Hepatocyte (in vitro differentiated cells): ENCODE measurements around the gene SUN2.

Experiments used
- EZH2 ChIP-seq: fragments of 200-600 bp; sonication (generic); IDR thresholded peaks from 2 replicates; pipeline ENCODE4 v1.6.1; 2016; ENCODE audit warnings: antibody characterized with exemption, mild to moderate bottlenecking, borderline replicate concordance
- EZH2phosphoT487 ChIP-seq: fragments of 200-600 bp; sonication (generic); IDR thresholded peaks from one replicate; pipeline ENCODE4 v1.6.1; 2018; ENCODE audit warnings: antibody characterized with exemption, mild to moderate bottlenecking, low read depth, moderate library complexity; ENCODE audit not compliant: unreplicated experiment, severe bottlenecking
- TF ChIP-seq, protein P1 (sequence below): fragments of 200-600 bp; sonication (generic); IDR thresholded peaks from 2 replicates; pipeline ENCODE4 v1.5.1; 2016; ENCODE audit warnings: antibody characterized with exemption, mild to moderate bottlenecking; ENCODE audit not compliant: poor library complexity

DNA sequence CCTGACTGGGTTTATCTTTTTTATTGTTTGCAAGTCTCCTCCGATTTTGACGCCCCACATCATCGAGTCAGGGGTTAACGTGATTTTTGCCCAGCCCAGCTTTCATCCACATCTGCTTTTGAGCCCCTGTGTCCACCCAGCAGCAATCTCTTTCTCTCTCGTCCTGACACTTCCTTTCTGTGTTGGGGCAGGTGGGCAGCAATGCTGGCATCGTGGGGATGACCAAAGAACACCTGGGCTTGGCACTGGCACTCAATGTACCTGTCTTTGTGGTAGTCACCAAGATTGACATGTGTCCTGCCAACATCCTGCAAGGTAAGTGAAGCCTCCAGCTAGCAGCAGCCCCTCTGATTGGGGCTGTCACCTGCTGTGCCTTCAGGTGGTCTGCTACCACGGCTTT lies 34.2 kb downstream of the SUN2 start:
- TF ChIP-seq, protein P1, sequence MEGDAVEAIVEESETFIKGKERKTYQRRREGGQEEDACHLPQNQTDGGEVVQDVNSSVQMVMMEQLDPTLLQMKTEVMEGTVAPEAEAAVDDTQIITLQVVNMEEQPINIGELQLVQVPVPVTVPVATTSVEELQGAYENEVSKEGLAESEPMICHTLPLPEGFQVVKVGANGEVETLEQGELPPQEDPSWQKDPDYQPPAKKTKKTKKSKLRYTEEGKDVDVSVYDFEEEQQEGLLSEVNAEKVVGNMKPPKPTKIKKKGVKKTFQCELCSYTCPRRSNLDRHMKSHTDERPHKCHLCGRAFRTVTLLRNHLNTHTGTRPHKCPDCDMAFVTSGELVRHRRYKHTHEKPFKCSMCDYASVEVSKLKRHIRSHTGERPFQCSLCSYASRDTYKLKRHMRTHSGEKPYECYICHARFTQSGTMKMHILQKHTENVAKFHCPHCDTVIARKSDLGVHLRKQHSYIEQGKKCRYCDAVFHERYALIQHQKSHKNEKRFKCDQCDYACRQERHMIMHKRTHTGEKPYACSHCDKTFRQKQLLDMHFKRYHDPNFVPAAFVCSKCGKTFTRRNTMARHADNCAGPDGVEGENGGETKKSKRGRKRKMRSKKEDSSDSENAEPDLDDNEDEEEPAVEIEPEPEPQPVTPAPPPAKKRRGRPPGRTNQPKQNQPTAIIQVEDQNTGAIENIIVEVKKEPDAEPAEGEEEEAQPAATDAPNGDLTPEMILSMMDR, result no peak
- TF ChIP-seq EZH2 (no peak), EZH2phosphoT487 (no peak)
